Upper lobe of left lung (tissue), 6 donors: ENCODE results near the gene FBL. TPM values are rescaled to one million over a fixed set of nuclear protein-coding genes. Genes with fewer than 3 reads are reported as not detected.

Experiments used
- ATAC-seq, 2 donors: fragments of 200-7000 bp; cut with Tn5 transposase; one replicate each; pipeline ENCODE4 v1.9.1; 2022; ENCODE audit warnings: mild to moderate bottlenecking in 2 of 2, moderate library complexity in 2 of 2; ENCODE audit not compliant: low FRiP score in 2 of 2
- DNase-seq, 2 donors: peaks; one replicate each; pipeline ENCODE4 v3.0.0-alpha.2; 2019 to 2020
- H3K27ac ChIP-seq, 4 donors: fragments of 200-600 bp; sonication (generic); one replicate each; pipeline ENCODE4 v1.5.1; 2016 to 2019
- H3K27me3 ChIP-seq, 4 donors: fragments of 200-600 bp; sonication (generic); one replicate each; pipeline ENCODE4 v1.5.1; 2017 to 2019
- H3K36me3 ChIP-seq, 4 donors: fragments of 200-600 bp; sonication (generic); one replicate each; pipeline ENCODE4 v1.5.1; 2016 to 2019
- H3K4me1 ChIP-seq, 4 donors: fragments of 200-600 bp; sonication (generic); one replicate each; pipeline ENCODE4 v1.5.1; 2018 to 2019
- H3K4me3 ChIP-seq, 4 donors: fragments of 200-600 bp; sonication (generic); one replicate each; pipeline ENCODE4 v1.5.1; 2017 to 2019; ENCODE audit warnings: mild to moderate bottlenecking in 2 of 4, moderate library complexity in 1 of 4
- H3K9me3 ChIP-seq, 4 donors: fragments of 200-600 bp; sonication (generic); one replicate each; pipeline ENCODE4 v1.5.1; 2018 to 2019
- EP300 ChIP-seq, 4 donors: sonication (generic); formaldehyde crosslinking; IDR thresholded peaks; one replicate each; pipeline ENCODE4 v1.5.1; 2017; ENCODE audit warnings: antibody characterized with exemption in 4 of 4, control low read depth in 2 of 4
- POLR2A ChIP-seq, 4 donors: fragments of 450-650 bp; IDR thresholded peaks; one replicate each; pipeline ENCODE4 v1.5.1; 2016 to 2017; ENCODE audit warnings: antibody characterized with exemption in 4 of 4, mild to moderate bottlenecking in 2 of 4
- POLR2AphosphoS5 ChIP-seq, 2 donors: sonication (generic); formaldehyde crosslinking; IDR thresholded peaks; one replicate each; pipeline ENCODE4 v1.5.1; 2017; ENCODE audit warnings: antibody characterized with exemption in 2 of 2
- WGBS, 2 donors: methylation state at CpG; one replicate each; pipeline ENCODE4 v1.1.5; 2017 to 2018; 5-methylcytosine and 5-hydroxymethylcytosine counted together
- total RNA-seq, 6 donors: library from RNA; depleted of rRNA in 4 of 6; stranded (reverse); fragments of >200 nt in 4 of 6; gene quantifications; one replicate each; pipeline versions ENCODE4 v1.1.0 to v1.2.1, GENCODE V29; 2016 to 2021
- TF ChIP-seq, protein P1 (sequence below), 6 experiments: fragments of 450-650 bp in 4 of 6; fragments of 200-600 bp in 2 of 6; sonication (generic) in 2 of 6; IDR thresholded peaks; one replicate each; pipeline ENCODE4 v1.5.1; 2016 to 2019; ENCODE audit warnings: antibody characterized with exemption in 6 of 6
- donor health status: DM: no; HTN: no; CAD: no; lungs with moderate emphysema.
- donor health status: DM: no; HTN: yes; CAD: no; lungs with severe emphysema.

FBL gene
- total RNA-seq, 6 donors from 2014 or later, result 75.4 to 143 (median 110) TPM

GRCh38 chr19:39805104-39805503 lies 41.1 kb downstream of the FBL start:
- TF ChIP-seq POLR2AphosphoS5 (IDR thresholded peaks at IDR 0.05), result no peak
- no peak for DNase-seq
- Histone ChIP-seq H3K4me3 (no peak overlapping the region), H3K27ac (no peak overlapping the region), H3K9me3 (no peaks in the 10 kb centered on the region), H3K27me3 (no peaks in the 10 kb centered on the region), H3K4me1 (no peaks in the 10 kb centered on the region), H3K36me3 (no peaks in the 10 kb centered on the region)
- no peak for ATAC-seq
- 34 to 51% methylated on average over 5 of the region's 5 CpGs for WGBS, 2 donors

DNA sequence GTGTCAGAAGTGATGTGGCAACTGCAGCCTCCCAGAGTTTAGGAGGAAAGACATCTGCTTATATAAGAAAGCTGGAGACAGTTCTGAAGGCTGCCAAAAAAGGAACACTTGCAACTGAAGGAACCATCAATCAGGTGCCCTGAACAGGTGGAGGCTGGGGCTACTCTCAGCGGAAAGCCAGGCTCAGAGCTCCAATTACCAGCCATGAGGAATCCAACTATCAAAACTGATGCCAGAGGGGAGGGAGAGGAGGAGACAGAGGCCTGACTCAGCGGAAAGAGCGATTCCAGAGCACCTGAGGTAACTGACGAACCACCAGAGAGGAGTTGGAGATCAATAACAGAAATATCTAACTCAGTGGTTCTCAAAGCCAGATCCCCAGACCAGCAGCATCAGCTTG lies 43.2 kb downstream of the FBL start:
- Histone ChIP-seq H3K27ac (no peak overlapping the region), H3K9me3 (no peaks in the 10 kb centered on the region), H3K27me3 (no peaks in the 10 kb centered on the region), H3K4me1 (no peaks in the 10 kb centered on the region), H3K4me3 (no peak overlapping the region), H3K36me3 (no peaks in the 10 kb centered on the region)
- TF ChIP-seq EP300 (IDR thresholded peaks at IDR 0.05), result no peak
- TF ChIP-seq, protein P1, sequence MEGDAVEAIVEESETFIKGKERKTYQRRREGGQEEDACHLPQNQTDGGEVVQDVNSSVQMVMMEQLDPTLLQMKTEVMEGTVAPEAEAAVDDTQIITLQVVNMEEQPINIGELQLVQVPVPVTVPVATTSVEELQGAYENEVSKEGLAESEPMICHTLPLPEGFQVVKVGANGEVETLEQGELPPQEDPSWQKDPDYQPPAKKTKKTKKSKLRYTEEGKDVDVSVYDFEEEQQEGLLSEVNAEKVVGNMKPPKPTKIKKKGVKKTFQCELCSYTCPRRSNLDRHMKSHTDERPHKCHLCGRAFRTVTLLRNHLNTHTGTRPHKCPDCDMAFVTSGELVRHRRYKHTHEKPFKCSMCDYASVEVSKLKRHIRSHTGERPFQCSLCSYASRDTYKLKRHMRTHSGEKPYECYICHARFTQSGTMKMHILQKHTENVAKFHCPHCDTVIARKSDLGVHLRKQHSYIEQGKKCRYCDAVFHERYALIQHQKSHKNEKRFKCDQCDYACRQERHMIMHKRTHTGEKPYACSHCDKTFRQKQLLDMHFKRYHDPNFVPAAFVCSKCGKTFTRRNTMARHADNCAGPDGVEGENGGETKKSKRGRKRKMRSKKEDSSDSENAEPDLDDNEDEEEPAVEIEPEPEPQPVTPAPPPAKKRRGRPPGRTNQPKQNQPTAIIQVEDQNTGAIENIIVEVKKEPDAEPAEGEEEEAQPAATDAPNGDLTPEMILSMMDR (IDR thresholded peaks at IDR 0.05), result no peak
- no peak for TF ChIP-seq POLR2AphosphoS5 (IDR thresholded peaks at IDR 0.05)
- TF ChIP-seq POLR2A (IDR thresholded peaks at IDR 0.05), result no peak
- no peak for ATAC-seq
- 32 to 35% methylated on average over 4 of the region's 4 CpGs for WGBS, 2 donors
- DNase-seq, result no peak

DNA sequence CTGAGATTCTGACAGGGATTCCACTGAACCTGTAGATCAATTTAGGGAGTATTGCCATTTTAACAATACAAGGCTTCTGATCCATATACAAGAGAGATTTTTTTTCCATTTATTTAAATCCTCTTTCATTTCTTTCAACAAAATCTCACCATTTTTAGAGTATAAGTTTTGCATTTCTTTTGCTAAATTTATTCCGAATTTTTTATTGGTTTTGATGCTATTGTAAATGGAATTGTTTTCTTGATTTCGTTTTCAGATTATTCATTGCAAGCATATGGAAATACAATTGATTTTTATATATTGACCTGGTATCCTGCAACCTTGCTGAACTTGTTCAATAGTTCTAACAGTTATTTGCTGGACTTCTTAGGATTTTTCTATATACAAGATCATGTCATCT lies 49.1 kb downstream of the FBL start:
- ATAC-seq (no peak), DNase-seq (no peak)
- WGBS, 2 donors, result 61 to 68% methylated on average over 2 of the region's 2 CpGs
- TF ChIP-seq, protein P1 (IDR thresholded peaks at IDR 0.05), result no peak
- TF ChIP-seq POLR2AphosphoS5 (IDR thresholded peaks at IDR 0.05) (no peak), EP300 (IDR thresholded peaks at IDR 0.05) (no peak), POLR2A (IDR thresholded peaks at IDR 0.05) (no peak)
- no peak overlapping the region for H3K4me3 ChIP-seq
- no peaks in the 10 kb centered on the region for H3K9me3 ChIP-seq
- H3K27ac ChIP-seq, result no peak overlapping the region
- H3K36me3 ChIP-seq, result no peaks in the 10 kb centered on the region
- peaks cover 0 to 4% (median 2%) of the 10 kb centered on the region in 4 donors for H3K4me1 ChIP-seq
- no peaks in the 10 kb centered on the region for H3K27me3 ChIP-seq

DNA sequence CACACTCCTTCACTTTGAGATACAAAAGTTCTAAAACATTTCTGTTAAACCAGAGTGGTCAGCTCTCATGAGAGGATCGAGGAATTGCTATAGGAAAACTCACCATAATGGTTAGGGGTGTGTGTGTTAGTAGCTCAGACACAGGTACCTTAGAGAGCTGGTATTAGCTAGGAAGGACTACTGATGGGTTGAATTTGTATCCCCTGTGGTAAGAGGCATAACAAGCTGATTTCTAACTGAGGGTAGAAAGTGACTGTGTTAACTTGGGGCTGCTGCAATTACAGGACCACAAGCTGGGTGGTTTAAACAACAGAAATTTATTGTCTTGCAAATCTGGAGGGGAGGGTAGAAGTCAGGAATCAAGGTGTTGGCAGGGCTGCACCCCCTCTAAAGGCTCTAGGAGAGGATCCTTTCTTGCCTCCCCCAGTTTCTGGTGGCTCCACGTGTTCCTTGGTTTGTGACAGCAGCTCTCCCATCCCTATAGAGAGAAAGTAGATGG lies 50.1 kb downstream of the FBL start:
- DNase-seq, result no peak
- Histone ChIP-seq H3K4me1 (peaks cover 0 to 4% (median 2%) of the 10 kb centered on the region in 4 donors), H3K27ac (no peak overlapping the region), H3K4me3 (no peak overlapping the region), H3K27me3 (no peaks in the 10 kb centered on the region), H3K9me3 (no peaks in the 10 kb centered on the region), H3K36me3 (no peaks in the 10 kb centered on the region)
- TF ChIP-seq POLR2AphosphoS5 (IDR thresholded peaks at IDR 0.05) (no peak), EP300 (IDR thresholded peaks at IDR 0.05) (no peak), POLR2A (IDR thresholded peaks at IDR 0.05) (no peak)
- TF ChIP-seq, protein P1 (IDR thresholded peaks at IDR 0.05), result no peak
- WGBS, 2 donors, result 23 to 30% methylated on average over 2 of the region's 2 CpGs
- ATAC-seq, result no peak

GRCh38 chr19:39795001-39795400 lies 51.2 kb downstream of the FBL start:
- no peaks in the 10 kb centered on the region for H3K27me3 ChIP-seq
- DNase-seq (no peak), ATAC-seq (no peak)
- H3K36me3 ChIP-seq, result no peaks in the 10 kb centered on the region
- TF ChIP-seq EP300 (IDR thresholded peaks at IDR 0.05) (no peak), POLR2AphosphoS5 (IDR thresholded peaks at IDR 0.05) (no peak)
- H3K9me3 ChIP-seq, result no peaks in the 10 kb centered on the region
- peaks cover 0 to 4% (median 2%) of the 10 kb centered on the region in 4 donors for H3K4me1 ChIP-seq
- no peak overlapping the region for H3K4me3 ChIP-seq
- H3K27ac ChIP-seq, result no peak overlapping the region
- 56 to 62% methylated on average over 5 of the region's 5 CpGs for WGBS, 2 donors

DNA sequence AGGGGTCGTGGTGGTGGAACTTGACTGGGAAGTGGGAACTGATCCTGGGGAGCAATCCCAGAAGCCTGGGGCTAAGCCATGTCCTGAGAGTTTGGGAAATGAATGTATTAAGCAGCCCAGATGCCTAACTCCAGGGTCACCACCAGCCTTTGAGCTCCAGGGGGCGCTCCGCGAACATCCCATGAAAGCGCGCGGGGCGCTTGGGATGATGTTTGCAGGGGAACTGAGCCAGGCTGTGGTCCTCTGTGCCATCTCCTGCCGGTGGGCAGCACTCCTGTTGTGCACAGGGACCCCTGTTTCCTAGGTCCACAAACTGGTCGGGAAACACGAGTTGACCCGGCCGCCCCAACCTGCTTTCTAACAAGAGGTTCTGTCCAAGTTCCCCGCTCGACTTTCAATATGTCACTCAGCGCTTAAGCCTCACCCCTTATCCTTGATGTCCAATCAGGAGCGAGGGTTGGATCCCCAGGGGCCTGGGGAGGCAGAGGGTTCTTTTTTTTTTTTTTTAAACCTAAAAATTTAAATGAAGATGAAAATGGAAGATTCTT lies 53.1 kb downstream of the FBL start:
- Histone ChIP-seq H3K27me3 (no peaks in the 10 kb centered on the region), H3K27ac (no peak overlapping the region), H3K9me3 (peaks cover 0 to 4% (median 0%) of the 10 kb centered on the region in 4 donors), H3K4me3 (peak overlapping the region; percentile 25 to 53 (median 42)), H3K4me1 (peaks cover 0 to 4% (median 2%) of the 10 kb centered on the region in 4 donors), H3K36me3 (no peaks in the 10 kb centered on the region)
- WGBS, 2 donors, result 0 to 2% methylated on average over 14 to 17 of the region's 17 CpGs
- no peak for TF ChIP-seq EP300 (IDR thresholded peaks at IDR 0.05)
- TF ChIP-seq, protein P1 (IDR thresholded peaks at IDR 0.05), result peak; percentile 78 to 88 (median 84)
- DNase-seq (peak; percentile 68 to 83), ATAC-seq (peak; percentile 92 to 98)
